ENCODE measurements around the gene PLN. TPM values are rescaled to one million over a fixed set of nuclear protein-coding genes. Genes with fewer than 3 reads are reported as not detected.

The PLN gene
- total RNA-seq, 1 experiment from 2014 or later, result not detected

DNA sequence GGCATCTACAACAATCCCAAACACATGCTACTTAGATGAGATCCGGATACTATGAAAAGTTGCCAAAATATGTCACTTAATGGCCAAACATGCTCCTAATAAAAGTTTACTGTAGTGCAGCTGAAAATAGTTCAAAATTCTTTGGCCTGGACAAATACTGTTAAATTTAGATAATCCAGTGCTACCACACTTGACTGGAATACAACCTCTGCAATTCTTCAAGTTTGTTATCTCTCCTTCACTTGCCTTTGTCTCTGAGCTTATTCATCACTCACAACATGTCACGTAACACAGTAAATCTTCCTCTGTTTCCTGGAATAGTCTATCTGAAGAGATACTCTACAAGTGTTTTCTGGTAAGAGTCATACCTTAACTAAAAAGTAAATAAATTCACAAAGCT, 10.5 kb upstream of the PLN start:
- no peak for TF ChIP-seq EZH2phosphoT487 (IDR thresholded peaks at IDR 0.05; ENCODE audit: borderline replicate concordance, low read length)
- TF ChIP-seq EZH2 (IDR thresholded peaks at IDR 0.05; ENCODE audit: low read length, unreplicated experiment), result no peak
- TF ChIP-seq, protein P1, sequence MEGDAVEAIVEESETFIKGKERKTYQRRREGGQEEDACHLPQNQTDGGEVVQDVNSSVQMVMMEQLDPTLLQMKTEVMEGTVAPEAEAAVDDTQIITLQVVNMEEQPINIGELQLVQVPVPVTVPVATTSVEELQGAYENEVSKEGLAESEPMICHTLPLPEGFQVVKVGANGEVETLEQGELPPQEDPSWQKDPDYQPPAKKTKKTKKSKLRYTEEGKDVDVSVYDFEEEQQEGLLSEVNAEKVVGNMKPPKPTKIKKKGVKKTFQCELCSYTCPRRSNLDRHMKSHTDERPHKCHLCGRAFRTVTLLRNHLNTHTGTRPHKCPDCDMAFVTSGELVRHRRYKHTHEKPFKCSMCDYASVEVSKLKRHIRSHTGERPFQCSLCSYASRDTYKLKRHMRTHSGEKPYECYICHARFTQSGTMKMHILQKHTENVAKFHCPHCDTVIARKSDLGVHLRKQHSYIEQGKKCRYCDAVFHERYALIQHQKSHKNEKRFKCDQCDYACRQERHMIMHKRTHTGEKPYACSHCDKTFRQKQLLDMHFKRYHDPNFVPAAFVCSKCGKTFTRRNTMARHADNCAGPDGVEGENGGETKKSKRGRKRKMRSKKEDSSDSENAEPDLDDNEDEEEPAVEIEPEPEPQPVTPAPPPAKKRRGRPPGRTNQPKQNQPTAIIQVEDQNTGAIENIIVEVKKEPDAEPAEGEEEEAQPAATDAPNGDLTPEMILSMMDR (conservative IDR thresholded peaks at IDR 0.05; ENCODE audit: low read depth, low read length), result no peak
- Histone ChIP-seq H3K36me3 (ENCODE audit: low read depth, low read length) (no peaks in the 10 kb centered on the region), H3K9me2 (replicated peaks; ENCODE audit: low read length) (no peaks in the 10 kb centered on the region), H3K27me3 (ENCODE audit: low read length) (no peaks in the 10 kb centered on the region), H3K4me2 (ENCODE audit: low read length) (no peak overlapping the region), H3K9me3 (ENCODE audit: low read length) (no peaks in the 10 kb centered on the region), H3F3A (ENCODE audit: low read length, unreplicated experiment) (no peaks in the 10 kb centered on the region), H3K9ac (ENCODE audit: low read length) (no peak overlapping the region), H3K27ac (ENCODE audit: low read length) (no peak overlapping the region), H3K4me3 (ENCODE audit: low read length) (no peak overlapping the region), H3K4me1 (ENCODE audit: insufficient read depth, low read length) (no peaks in the 10 kb centered on the region; the same call in 1 of the 2 replicates), H4K20me1 (ENCODE audit: low read length) (no peaks in the 10 kb centered on the region), H3K79me2 (ENCODE audit: low read length) (no peaks in the 10 kb centered on the region), H2AFZ (ENCODE audit: low read length) (no peak overlapping the region)
- DNase-seq (no peak), ATAC-seq (no peak)
- CTCF ChIA-PET, result interaction anchor here (0.6 kb wide), 1 partner anchor 183 kb away, joined by 4 read pairs; no protein-coding TSS in a partner anchor
- POLR2A ChIA-PET (ENCODE audit: unreplicated experiment), result no interaction called here
- BruUV-seq (replicated peaks), result no TSS peak
- intact Hi-C loops (cut with micrococcal nuclease), result no loop called here

DNA sequence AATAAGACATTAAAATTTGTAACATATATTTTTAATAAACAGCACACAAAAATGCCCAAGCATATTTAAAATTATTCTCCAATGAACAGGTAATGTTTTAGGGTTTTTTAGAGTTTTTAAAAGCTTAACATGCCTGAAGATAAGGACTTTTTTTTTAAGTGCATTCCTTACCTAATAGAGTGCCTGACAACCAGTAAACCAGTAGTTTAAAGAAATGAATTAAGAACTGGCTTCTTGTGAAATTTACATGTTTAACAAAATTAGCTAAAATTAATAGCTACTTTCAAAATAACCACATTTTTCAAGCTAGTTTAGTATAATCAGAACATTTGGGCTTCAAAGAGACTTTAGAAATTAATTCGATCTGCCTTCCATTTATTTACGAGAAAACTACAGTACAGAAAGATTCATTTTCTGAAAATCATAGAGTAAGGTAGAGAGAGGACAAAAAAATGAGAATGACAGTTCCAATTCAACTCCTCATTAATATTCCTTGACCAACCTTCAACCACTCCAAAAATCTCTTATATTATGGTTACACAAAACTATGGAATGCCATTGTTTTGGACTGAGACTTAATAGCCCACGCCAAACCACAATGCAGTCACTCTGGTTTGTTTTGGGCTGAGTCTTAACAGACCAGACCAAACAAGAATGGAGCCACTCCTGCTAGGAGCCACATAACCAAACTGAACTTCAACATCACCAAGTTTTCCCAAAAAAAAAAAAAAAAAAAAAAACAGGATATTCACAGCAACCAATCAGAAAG, 5.7 kb upstream of the PLN start:
- Histone ChIP-seq H3K4me1 (ENCODE audit: insufficient read depth, low read length) (no peaks in the 10 kb centered on the region; the same call in 1 of the 2 replicates), H4K20me1 (ENCODE audit: low read length) (no peaks in the 10 kb centered on the region), H3K9me3 (ENCODE audit: low read length) (no peaks in the 10 kb centered on the region), H3K4me3 (ENCODE audit: low read length) (no peak overlapping the region), H3K4me2 (ENCODE audit: low read length) (no peak overlapping the region), H3K79me2 (ENCODE audit: low read length) (no peaks in the 10 kb centered on the region), H3K9ac (ENCODE audit: low read length) (no peak overlapping the region), H3K9me2 (replicated peaks; ENCODE audit: low read length) (no peaks in the 10 kb centered on the region), H3K36me3 (ENCODE audit: low read depth, low read length) (no peaks in the 10 kb centered on the region), H3K27ac (ENCODE audit: low read length) (no peak overlapping the region), H2AFZ (ENCODE audit: low read length) (no peak overlapping the region), H3K27me3 (ENCODE audit: low read length) (no peaks in the 10 kb centered on the region), H3F3A (ENCODE audit: low read length, unreplicated experiment) (no peaks in the 10 kb centered on the region)
- intact Hi-C loops (cut with micrococcal nuclease), result no loop called here
- ChIA-PET CTCF (no interaction called here), POLR2A (ENCODE audit: unreplicated experiment) (interaction anchor here (0.6 kb wide), 1 partner anchor 61 kb away, joined by 4 read pairs; no protein-coding TSS in a partner anchor)
- no TSS peak for BruUV-seq (replicated peaks)
- TF ChIP-seq EZH2 (IDR thresholded peaks at IDR 0.05; ENCODE audit: low read length, unreplicated experiment) (no peak), EZH2phosphoT487 (IDR thresholded peaks at IDR 0.05; ENCODE audit: borderline replicate concordance, low read length) (no peak)
- TF ChIP-seq, protein P1 (conservative IDR thresholded peaks at IDR 0.05; ENCODE audit: low read depth, low read length), result no peak
- no peak for ATAC-seq
- peak; percentile 29 for DNase-seq

DNA sequence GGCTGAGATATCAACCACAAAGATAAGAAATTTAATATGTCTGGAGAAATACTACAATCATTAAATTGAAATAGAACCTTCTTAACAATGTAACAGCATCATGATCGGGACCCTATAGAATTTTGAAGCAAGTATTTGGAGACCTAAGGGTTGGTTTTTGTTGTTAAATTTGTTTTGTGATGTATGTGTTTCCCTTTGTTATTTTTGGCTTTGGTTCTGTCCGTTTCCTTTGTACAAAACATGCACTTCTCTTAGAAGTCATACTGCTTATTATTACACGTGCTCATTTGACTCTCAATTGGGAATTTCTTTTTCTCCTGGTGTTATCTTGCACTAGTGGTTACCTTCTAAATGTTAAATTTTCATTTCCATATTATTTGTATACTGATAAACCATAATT, 4.0 kb upstream of the PLN start:
- no peaks in the 10 kb centered on the region; the same call in 1 of the 2 replicates for H3K4me1 ChIP-seq (ENCODE audit: insufficient read depth, low read length)
- no peak overlapping the region for H2AFZ ChIP-seq (ENCODE audit: low read length)
- intact Hi-C loops (cut with micrococcal nuclease), result no loop called here
- H3K4me3 ChIP-seq (ENCODE audit: low read length), result no peak overlapping the region
- H4K20me1 ChIP-seq (ENCODE audit: low read length), result no peaks in the 10 kb centered on the region
- no peak overlapping the region for H3K9ac ChIP-seq (ENCODE audit: low read length)
- ChIA-PET POLR2A (ENCODE audit: unreplicated experiment) (no interaction called here), CTCF (no interaction called here)
- DNase-seq (no peak), ATAC-seq (no peak)
- no TSS peak for BruUV-seq (replicated peaks)
- no peak overlapping the region for H3K27ac ChIP-seq (ENCODE audit: low read length)
- TF ChIP-seq EZH2phosphoT487 (IDR thresholded peaks at IDR 0.05; ENCODE audit: borderline replicate concordance, low read length) (no peak), EZH2 (IDR thresholded peaks at IDR 0.05; ENCODE audit: low read length, unreplicated experiment) (no peak)
- TF ChIP-seq, protein P1 (conservative IDR thresholded peaks at IDR 0.05; ENCODE audit: low read depth, low read length), result no peak
- H3K79me2 ChIP-seq (ENCODE audit: low read length), result no peaks in the 10 kb centered on the region
- no peaks in the 10 kb centered on the region for H3K36me3 ChIP-seq (ENCODE audit: low read depth, low read length)
- H3K9me2 ChIP-seq (replicated peaks; ENCODE audit: low read length), result no peaks in the 10 kb centered on the region
- H3F3A ChIP-seq (ENCODE audit: low read length, unreplicated experiment), result no peaks in the 10 kb centered on the region
- no peak overlapping the region for H3K4me2 ChIP-seq (ENCODE audit: low read length)
- no peaks in the 10 kb centered on the region for H3K27me3 ChIP-seq (ENCODE audit: low read length)
- no peaks in the 10 kb centered on the region for H3K9me3 ChIP-seq (ENCODE audit: low read length)
